Esophagus squamous epithelium (tissue), 4 donors: Measurements from ENCODE around the gene CROCC2.

ENCODE experiments used
- CTCF ChIP-seq, 6 experiments: fragments of 450-650 bp in 4 of 6; fragments of 200-600 bp in 2 of 6; sonication (generic) in 2 of 6; IDR thresholded peaks; one replicate each; pipeline ENCODE4 v1.5.1; 2016 to 2019; ENCODE audit warnings: antibody characterized with exemption in 6 of 6, mild to moderate bottlenecking in 4 of 6, moderate library complexity in 4 of 6
- POLR2A ChIP-seq, 4 donors: fragments of 450-650 bp; IDR thresholded peaks; one replicate each; pipeline ENCODE4 v1.6.1; 2017; ENCODE audit warnings: antibody characterized with exemption in 4 of 4, mild to moderate bottlenecking in 4 of 4, moderate library complexity in 3 of 4

DNA sequence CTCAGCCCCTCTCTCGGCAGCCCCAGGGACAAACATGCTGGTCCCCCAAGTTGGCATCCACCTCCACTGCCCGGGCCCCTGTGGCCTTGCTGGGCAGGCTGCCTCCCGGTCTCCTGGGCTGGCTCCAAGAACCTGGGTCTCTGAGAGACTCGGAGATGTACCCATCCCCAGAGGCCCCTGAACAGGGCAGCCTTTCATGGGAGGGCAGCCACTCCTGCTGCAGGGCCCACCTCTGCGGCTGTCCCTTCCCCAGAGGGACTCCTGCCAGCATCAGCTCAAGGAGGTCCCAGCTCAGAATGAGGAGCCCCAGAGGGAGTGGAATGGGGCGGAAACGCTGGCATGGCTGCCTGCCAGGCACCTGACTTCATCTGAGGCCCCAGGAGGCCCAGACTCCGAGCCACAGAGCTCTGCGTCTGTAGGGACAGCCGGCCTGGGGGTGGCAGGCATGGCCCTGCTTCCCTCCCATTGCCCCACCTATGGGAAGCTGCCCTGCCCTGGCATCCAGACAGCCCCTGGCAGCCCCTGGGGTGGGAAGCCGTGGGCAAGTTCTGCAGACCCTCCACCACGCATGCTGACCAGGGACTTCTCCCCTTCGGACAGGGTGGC lies 857 bp upstream of the CROCC2 start:
- TF ChIP-seq CTCF (IDR thresholded peaks at IDR 0.05) (no peak), POLR2A (IDR thresholded peaks at IDR 0.05) (no peak)
